ENCODE results near the gene MBOAT1.

Gene MBOAT1

GRCh38 chr6:20211037-20211940 lies 980 bp downstream of the MBOAT1 start (continued):
- TF ChIP-seq, protein P1, sequence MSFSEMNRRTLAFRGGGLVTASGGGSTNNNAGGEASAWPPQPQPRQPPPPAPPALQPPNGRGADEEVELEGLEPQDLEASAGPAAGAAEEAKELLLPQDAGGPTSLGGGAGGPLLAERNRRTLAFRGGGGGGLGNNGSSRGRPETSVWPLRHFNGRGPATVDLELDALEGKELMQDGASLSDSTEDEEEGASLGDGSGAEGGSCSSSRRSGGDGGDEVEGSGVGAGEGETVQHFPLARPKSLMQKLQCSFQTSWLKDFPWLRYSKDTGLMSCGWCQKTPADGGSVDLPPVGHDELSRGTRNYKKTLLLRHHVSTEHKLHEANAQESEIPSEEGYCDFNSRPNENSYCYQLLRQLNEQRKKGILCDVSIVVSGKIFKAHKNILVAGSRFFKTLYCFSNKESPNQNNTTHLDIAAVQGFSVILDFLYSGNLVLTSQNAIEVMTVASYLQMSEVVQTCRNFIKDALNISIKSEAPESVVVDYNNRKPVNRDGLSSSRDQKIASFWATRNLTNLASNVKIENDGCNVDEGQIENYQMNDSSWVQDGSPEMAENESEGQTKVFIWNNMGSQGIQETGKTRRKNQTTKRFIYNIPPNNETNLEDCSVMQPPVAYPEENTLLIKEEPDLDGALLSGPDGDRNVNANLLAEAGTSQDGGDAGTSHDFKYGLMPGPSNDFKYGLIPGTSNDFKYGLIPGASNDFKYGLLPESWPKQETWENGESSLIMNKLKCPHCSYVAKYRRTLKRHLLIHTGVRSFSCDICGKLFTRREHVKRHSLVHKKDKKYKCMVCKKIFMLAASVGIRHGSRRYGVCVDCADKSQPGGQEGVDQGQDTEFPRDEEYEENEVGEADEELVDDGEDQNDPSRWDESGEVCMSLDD (tag by site-specific recombination; IDR thresholded peaks at IDR 0.05) = no peak
- no peak for TF ChIP-seq ZNF391 (tag by site-specific recombination; IDR thresholded peaks at IDR 0.05; ENCODE audit: borderline replicate concordance, low read depth)
- TF ChIP-seq ZBTB20 (tag by site-specific recombination; IDR thresholded peaks at IDR 0.05) = peak; percentile 71
- no peak for TF ChIP-seq ZSCAN30 (tag by site-specific recombination; IDR thresholded peaks at IDR 0.05)
- no peak for TF ChIP-seq HOXC10 (CRISPR knock-in tag; IDR thresholded peaks at IDR 0.05)
- no peak for TF ChIP-seq KLF9 (tag by site-specific recombination; IDR thresholded peaks at IDR 0.05; ENCODE audit: low read depth)
- TF ChIP-seq MYNN (tag by site-specific recombination; IDR thresholded peaks at IDR 0.05; ENCODE audit: borderline replicate concordance) = no peak
- TF ChIP-seq WT1 (tag by site-specific recombination; IDR thresholded peaks at IDR 0.05) = no peak
- no peak for TF ChIP-seq MEIS1 (CRISPR knock-in tag; IDR thresholded peaks at IDR 0.05; ENCODE audit: borderline replicate concordance)

GRCh38 chr6:20210158-20210557 lies 2.1 kb downstream of the MBOAT1 start:
- POLR2A ChIA-PET = no interaction called here
- Histone ChIP-seq H3K9me3 (ENCODE audit: control insufficient read depth, insufficient read depth, low read depth, low read length) (no peaks in the 10 kb centered on the region), H3K27ac (ENCODE audit: extremely low read depth, low read depth, low read length) (no peak overlapping the region), H3K4me1 (ENCODE audit: control insufficient read depth, insufficient read depth, low read length) (peaks cover 11% of the 10 kb centered on the region), H3K36me3 (ENCODE audit: control insufficient read depth in 2 of 2, insufficient read depth in 1 of 2, low read length in 2 of 2) (no peaks in the 10 kb centered on the region), H3K4me3 (ENCODE audit: low read depth, low read length) (no peak overlapping the region)
- CTCF ChIA-PET = interaction anchor here (0.6 to 1.2 kb wide), 3 partner anchors 83 to 1683 kb away, joined by 3 to 4 read pairs (median 3); no protein-coding TSS in a partner anchor
- TF ChIP-seq ZNF398 (tag by site-specific recombination; IDR thresholded peaks at IDR 0.05) (no peak), RBAK (tag by site-specific recombination; IDR thresholded peaks at IDR 0.05) (no peak), ZNF132 (tag by site-specific recombination; IDR thresholded peaks at IDR 0.05; ENCODE audit: borderline replicate concordance) (no peak), ZNF785 (tag by site-specific recombination; IDR thresholded peaks at IDR 0.05) (no peak), TRIM28 (IDR thresholded peaks at IDR 0.05; ENCODE audit: borderline replicate concordance, low read length) (no peak)

DNA sequence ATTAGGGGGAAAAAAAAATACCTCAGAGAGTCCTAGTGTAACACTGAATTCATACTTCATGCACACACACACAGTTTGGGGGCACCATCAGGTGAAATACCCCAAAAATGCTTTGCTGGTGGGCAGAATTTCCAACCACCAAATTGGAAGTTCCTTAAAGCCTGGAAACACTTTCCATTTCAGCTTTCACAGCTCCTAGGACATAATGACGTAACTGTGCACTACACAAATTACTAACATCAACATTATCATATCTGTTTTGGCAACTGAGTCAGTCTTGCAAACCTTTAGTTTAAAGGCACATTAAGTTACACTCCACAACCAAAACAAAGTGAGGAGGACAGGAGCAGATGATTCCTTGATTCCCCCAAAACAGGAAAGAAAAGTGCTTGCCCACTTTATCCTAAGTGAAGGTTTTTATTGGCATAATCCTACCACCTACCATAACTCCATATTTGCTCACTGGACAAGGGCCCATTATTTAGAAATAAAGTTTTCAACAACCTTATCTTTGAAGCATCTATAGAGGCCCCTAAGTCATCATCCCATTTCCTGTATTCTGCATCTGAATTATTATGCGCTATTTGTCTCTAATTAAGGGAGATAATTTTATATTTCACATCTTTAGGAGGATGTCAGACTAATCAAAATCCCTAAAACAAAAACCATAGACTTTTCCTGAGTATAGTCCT lies 3.4 kb downstream of the MBOAT1 start:
- no peaks in the 10 kb centered on the region for H3K36me3 ChIP-seq (ENCODE audit: control insufficient read depth in 2 of 2, insufficient read depth in 1 of 2, low read length in 2 of 2)
- peaks cover 12% of the 10 kb centered on the region for H3K4me1 ChIP-seq (ENCODE audit: control insufficient read depth, insufficient read depth, low read length)
- no peak overlapping the region for H3K27ac ChIP-seq (ENCODE audit: extremely low read depth, low read depth, low read length)
- TF ChIP-seq ZNF169 (tag by site-specific recombination; IDR thresholded peaks at IDR 0.05) (no peak), OSR2 (tag by site-specific recombination; IDR thresholded peaks at IDR 0.05) (0 out of 2 replicates have a peak, but pooled peaks have one; percentile 15), ZNF600 (tag by site-specific recombination; IDR thresholded peaks at IDR 0.05) (peak; percentile 48; the same call in 1 of the 2 replicates), ZNF514 (tag by site-specific recombination; IDR thresholded peaks at IDR 0.05) (no peak)
- TF ChIP-seq, protein P2, sequence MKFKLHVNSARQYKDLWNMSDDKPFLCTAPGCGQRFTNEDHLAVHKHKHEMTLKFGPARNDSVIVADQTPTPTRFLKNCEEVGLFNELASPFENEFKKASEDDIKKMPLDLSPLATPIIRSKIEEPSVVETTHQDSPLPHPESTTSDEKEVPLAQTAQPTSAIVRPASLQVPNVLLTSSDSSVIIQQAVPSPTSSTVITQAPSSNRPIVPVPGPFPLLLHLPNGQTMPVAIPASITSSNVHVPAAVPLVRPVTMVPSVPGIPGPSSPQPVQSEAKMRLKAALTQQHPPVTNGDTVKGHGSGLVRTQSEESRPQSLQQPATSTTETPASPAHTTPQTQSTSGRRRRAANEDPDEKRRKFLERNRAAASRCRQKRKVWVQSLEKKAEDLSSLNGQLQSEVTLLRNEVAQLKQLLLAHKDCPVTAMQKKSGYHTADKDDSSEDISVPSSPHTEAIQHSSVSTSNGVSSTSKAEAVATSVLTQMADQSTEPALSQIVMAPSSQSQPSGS (tag by site-specific recombination; IDR thresholded peaks at IDR 0.05; ENCODE audit: low read depth) = peak; percentile 64; the same call in 1 of the 2 replicates
- ChIA-PET CTCF (interaction anchor here (1.8 kb wide), 1 partner anchor 82 kb away, joined by 7 read pairs; no protein-coding TSS in a partner anchor), POLR2A (no interaction called here)
- no peak overlapping the region for H3K4me3 ChIP-seq (ENCODE audit: low read depth, low read length)
- H3K9me3 ChIP-seq (ENCODE audit: control insufficient read depth, insufficient read depth, low read depth, low read length) = no peaks in the 10 kb centered on the region

All from HEK293 (cell line).